Inflammatory macrophage treated with lipopolysaccharide for 4 hours (primary cell): ENCODE results near the gene LZTFL1.
"Not testable (repeated sequence)": the region's sequence is repeated elsewhere in the genome, so short reads cannot be mapped to it uniquely, and the experiment has no call there.

Experiments used
- DNase-seq: peaks from one replicate; pipeline ENCODE4 v3.0.0-alpha.2; 2020

Gene LZTFL1

DNA sequence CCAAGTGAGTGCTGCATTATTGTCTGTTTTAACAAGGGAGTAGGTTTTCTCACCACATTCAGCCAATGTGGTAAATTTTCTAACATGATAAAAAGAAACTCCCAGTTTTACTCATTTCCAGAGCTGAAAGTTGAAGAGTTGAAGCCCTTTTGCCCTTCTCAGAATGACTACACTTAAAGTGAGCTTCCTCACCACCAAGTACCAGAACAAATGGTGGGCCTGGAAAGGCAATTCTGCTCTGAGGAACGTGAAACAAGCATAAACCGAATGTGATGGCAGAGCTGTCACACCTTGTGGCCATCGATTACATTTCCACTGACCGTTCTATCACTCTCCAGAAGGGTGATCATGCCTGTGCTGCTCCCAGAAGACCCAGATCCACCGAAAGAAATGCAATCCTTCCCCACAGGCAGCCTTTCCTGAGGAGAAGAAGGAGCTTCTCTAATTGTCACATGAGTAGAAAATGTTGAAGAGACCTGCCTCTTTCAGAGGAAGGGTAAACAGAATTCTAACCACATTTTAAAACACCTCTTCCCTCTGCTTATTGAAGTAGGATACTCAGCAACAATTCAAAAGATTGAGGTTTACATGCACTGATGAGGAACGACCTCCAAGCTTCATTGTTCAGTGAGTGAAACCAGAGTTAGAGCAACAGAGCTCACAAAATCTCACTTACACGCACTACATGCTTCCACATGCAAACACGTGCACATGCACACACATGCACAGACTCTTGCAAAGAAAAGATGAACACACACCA lies 23.0 kb upstream of the LZTFL1 start:
- no peak for DNase-seq

DNA sequence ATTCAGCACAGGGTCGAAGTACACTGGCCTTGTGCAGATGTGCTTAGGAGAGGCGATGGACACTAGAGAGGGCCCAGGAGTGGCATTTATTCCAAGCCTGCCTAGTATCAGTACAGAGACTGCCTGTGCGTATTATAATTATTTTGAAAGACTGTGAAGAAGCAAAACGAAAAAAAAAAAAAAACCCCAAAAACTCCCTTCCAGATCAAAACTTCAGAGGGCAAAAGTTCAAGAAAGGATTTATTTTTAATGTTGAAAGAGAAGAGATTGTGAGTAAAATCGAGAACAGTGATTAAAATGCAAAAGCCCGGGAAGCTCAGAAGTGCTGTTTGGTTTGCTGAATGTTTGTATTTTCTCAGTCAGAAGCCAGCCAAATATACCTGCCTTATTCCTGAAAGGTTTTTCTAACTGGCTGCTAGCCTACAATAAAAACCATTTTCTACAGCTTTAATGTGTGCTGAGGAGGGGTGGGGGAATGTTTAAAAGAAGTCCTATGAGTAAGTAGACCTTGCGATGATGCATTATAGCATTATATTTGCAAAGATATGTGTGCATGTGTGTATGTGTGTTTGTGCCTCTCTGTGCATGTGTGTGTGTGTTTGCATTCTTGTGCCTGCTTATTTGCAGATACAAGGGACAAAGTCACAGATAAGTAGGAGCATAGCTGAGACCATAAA lies 19.3 kb upstream of the LZTFL1 start:
- no peak for DNase-seq

DNA sequence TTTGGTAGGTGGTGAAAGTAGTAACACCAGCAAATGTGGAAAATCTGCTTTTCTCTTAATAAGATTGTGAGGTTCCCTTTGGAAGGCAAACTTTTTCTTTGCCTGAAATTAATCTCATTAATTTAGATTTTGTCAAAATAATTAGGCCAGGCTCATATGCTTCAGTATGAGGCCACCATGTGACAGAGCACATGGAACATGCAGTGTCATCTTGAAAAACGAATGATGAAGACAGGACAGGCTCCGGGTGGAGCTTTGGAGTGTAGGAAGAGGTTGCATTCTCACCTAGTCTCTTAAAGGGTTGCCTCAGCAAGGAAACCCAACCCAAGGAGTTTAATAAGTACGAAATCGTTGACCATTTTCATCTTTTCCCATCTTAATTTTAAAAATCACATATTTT lies 18.6 kb upstream of the LZTFL1 start:
- DNase-seq = no peak

DNA sequence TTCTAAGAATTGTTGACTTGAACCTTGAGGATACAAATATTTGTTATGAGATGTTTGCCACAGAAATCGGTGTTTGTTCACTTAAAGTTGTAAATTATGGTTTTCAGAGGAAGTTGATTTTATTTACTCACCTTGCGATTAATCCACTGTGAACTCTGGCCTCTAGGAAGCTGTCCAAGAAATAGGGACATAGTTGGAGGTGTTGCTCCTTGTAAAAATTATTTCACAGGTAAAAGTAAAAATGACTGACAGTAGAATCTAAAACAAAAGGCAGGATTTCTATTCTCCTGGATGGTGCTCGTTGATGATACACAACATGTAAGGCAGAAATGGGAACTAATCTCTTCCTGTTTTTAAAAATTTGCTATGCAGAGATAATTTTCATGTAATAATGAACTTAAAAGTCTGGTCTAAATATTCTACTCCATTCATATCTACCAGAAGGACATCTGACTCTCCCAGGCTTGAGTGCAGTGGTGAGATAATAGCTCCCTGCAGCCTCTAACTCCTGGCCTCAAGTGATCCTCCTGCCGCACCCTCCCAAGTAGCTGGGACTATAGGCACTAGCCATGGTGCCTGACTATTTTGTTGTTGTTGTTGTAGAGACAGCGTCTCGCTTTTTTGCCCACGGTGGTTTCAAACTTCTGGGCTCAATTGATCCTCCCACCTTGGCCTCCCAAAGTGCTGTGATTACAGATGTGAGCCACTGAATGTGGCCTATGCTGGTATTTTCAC lies 17.1 kb upstream of the LZTFL1 start:
- no peak for DNase-seq

DNA sequence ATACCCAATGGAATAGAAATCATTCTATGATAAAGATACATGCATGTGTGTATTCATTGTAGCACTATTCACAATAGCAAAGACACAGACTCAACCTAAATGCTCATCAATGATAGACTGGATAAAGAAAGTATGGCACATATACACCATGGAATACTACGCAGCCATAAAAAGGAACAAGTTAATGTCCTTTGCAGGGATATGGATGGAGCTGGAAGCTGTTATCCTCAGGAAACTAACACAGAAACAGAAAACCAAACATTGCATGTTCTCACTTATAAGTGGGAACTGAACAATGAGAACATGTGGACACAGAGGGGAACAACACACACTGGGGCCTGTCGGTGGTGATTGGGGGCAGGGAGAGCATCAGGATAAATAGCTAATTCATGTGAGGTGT lies 15.1 kb upstream of the LZTFL1 start:
- DNase-seq = not testable (repeated sequence)

DNA sequence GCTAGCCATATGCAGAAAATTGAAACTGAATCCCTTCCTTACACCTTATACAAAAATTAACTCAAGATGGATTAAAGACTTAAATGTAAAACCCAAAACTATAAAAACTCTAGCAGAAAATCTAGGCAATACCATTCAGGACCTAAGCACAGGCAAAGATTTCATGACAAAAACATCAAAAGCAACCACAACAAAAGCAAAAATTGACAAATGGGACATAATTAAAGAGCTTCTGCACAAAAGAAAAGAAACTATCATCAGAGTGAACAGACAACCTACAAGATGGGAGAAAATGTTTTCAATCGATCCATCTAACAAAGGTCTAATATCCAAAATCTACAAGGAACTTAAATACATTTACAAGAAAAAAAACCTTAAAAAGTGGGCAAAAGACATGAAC lies 14.4 kb upstream of the LZTFL1 start:
- DNase-seq = not testable (repeated sequence)

DNA sequence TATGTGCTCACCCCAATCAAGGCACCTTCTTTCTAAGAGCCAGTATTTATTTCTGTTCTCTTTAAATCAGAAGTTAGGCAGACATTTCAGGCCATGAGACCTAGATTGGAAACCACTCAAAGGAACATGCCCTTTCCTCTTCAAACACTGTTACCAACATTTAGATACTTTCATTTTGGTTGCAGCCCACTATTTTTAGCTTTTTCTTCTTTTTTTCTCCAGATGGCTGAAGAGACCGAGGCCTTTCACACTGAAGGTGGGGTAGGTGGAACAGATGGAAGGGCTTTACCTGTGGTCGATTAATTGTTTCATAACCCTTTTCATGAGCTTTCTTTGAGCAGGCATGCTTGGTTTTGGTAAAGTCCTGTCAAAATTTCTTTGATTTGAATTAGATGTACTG lies 10.9 kb upstream of the LZTFL1 start:
- DNase-seq = no peak

GRCh38 chr3:45848392-45848791 lies 6.5 kb upstream of the LZTFL1 start:
- no peak for DNase-seq

GRCh38 chr3:45844616-45845015 lies 2.7 kb upstream of the LZTFL1 start:
- no peak for DNase-seq

GRCh38 chr3:45842851-45843625 lies 1.1 kb upstream of the LZTFL1 start:
- no peak for DNase-seq

DNA sequence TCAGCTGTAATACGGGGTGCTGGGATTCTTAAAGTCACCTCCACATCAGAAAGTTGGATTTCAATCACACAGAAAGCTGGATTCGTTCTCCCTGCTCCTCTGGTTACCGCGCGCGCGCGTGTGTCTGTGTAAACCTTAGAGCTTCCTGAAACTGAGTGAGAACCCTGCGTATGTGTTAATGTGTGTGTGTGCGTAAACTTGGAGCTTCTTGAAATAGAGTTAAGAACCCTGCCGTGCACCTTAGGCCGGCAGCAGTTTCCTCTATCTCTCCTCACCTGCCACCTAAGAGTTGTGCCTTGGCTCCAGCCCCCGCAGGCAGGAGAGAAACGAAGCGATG lies 531 bp downstream of the LZTFL1 start:
- peak; percentile 37 for DNase-seq

- no peak for DNase-seq
Measured at GRCh38 chr3:45838466-45838865, 3.5 kb downstream of the LZTFL1 start.

- DNase-seq = no peak
Measured at GRCh38 chr3:45832699-45833098, 9.2 kb downstream of the LZTFL1 start.

GRCh38 chr3:45830121-45830520 lies 11.8 kb downstream of the LZTFL1 start:
- DNase-seq = no peak

- DNase-seq = no peak
Measured at GRCh38 chr3:45826908-45827307, 15.0 kb downstream of the LZTFL1 start.

DNA sequence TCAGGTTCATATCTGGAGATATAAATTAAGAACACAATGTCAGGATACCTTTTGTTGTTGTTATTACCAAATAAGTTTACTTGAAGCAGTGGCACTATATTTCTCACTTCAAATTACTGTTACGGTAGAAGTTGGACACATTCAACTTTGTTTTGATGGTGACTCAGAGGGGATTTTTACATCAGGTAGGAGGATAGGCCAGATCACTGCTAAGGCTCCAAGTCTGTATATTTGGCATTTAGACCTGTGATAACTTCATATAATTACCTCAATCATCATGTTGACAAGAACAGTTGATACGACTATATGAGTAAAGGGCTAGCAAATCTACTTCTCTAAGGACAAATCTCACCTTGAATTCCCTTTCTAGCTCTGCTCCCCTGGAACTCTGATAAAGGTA lies 15.6 kb downstream of the LZTFL1 start:
- DNase-seq = no peak

DNA sequence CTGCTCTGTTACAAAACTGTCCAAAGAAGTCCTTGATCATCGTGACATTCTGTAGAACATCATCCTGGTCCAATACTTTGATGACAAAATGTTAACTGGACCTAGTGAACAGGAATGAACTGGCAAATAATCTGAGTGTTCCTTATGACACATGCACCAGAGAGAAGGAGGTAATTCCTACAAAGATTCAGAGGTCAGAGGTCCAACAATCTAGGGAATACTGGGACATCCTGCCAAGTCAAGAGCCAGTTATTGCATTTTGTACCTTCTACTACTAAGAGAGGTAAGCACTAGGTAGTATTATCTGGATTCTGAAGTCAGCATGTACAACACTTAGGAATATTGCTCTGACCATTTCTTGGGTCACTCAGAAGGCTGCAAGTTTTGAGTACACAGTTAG lies 20.8 kb downstream of the LZTFL1 start:
- no peak for DNase-seq

DNA sequence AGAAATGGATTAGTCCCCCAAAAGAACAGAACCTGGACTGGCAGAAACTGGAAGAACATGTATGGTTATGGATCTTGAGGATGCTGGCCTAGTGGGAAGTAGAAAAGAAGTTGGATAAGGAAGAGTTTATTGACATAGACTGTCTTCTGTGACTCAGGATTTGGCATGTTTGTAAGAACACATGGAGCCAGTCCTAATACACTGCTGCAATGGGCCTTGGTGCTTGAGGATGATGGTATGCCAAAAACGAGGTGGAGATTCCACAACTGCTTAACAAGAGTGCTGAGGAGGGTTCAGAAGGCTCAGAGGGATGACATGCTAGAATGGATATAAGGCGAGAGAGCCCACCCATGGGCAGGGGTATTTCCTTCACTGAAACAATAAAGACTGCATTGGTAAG lies 22.4 kb downstream of the LZTFL1 start:
- DNase-seq = no peak

- no peak for DNase-seq
Measured at GRCh38 chr3:45817831-45818522, 23.9 kb downstream of the LZTFL1 start.

DNA sequence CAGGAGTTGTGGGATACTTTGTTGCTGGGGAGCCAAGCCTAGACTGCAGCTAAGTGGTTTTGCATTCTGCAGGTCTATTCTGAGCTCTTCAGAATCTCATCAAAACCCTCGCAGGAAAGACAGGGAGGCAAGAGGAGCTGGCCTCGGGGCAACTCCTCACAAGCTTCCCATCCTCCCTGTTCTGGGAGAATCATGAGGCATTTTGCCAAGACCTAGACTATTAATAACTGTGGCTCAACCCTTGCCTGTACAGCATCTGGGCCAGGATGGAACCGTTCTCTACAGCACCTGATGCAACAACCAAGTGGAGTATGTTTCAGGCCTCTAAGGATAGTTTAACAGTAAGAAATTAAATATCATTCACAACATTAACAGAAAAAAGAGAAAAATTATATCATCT lies 25.4 kb downstream of the LZTFL1 start:
- no peak for DNase-seq

DNA sequence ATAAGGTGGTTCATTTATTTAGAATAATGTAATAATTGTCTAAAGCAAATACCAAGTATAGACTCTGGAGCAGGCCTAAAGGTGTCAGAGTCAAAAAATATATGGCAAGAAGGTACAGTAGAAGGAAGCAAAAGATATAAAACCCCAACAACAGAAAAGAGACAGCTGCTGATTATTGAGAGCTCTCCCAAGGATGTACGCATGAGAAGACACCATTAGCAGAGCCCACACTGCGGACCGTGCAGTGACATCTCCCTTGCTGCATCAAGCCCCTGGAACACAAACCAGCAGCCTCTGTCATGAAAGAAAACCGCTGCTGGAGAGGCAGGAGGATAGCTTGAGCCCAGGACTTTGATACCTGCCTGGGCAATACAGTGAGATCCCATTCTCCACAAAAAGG lies 27.6 kb downstream of the LZTFL1 start:
- no peak for DNase-seq

- DNase-seq = no peak
Measured at GRCh38 chr3:45807681-45808540, 34.0 kb downstream of the LZTFL1 start.
